ENCODE data around the gene IER3.
A peak's percentile ranks its signal among the peaks of the same experiment; 100 is the strongest.

IER3 gene

DNA sequence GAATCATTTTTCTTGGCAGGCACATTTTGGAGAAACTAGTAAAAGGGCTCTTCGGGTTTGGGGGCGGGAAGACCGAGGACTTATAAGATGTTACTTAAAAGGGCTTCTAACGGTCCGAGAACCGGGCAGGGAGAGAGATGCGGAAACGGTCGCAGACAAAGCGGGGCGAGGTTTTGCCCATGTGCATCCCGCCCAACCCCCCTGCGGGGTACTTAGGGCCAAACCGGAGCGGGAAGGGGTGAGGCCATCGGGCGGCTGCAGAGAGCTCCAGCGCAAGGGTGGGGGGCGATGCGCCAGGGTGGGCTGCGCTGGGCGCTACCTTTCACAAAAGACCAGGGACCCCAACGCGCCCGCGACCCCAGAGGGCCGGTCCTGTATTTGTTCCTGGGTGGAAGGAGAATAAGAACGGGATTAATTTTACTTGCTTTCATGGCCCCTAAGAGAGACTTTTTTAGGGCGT is 23.6 kb downstream of the IER3 start (continued):
- TF ChIP-seq CTCF (tag by site-specific recombination; IDR thresholded peaks at IDR 0.05), result no peak
- TF ChIP-seq RBAK (tag by site-specific recombination; IDR thresholded peaks at IDR 0.05), result no peak

DNA sequence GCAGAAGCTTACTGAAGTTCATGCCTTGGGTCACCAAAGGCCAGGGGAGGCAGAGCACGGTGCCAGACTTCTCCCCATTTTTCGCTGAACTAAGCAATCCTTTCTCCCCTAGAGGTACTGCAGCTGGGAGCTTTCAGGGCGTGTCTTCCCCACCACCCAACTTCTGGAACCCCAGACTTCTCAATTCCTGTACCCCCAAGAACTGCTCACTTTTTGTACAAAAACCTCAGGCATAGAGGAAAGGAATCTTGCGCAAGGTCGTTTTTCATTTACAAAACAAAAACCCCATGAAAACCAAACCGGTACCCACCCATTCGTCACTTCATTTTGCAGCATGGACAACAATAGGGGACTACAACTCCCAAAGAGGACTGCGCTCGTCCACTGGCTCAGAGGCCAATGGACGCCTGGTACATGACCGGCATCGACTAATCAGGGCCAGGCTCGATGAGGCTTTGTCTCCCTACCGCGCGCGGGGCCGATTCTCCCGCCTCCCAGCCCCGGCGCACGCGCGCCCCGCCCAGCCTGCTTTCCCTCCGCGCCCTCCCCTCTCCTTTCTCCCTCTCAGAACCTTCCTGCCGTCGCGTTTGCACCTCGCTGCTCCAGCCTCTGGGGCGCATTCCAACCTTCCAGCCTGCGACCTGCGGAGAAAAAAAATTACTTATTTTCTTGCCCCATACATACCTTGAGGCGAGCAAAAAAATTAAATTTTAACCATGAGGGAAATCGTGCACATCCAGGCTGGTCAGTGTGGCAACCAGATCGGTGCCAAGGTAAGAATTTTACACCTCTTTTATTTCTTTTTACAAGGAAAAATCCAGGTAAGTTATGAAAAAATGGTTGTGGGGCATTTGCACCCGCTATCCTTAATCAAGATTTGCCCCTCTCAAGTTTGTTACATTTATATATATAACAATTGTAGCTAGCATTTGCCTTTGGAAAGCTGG is 24.3 kb downstream of the IER3 start, which contains the start of gene TUBB:
Gene TUBB, plus strand, starts transcription at position 562 of the 947 bp plus-strand sequence. Its CDS starts 155 bp downstream, at position 717.
- Histone ChIP-seq H3K4me1 (ENCODE audit: control insufficient read depth, insufficient read depth, low read length) (peaks cover 6% of the 10 kb centered on the region), H3K4me3 (ENCODE audit: low read depth, low read length) (peak within 1 kb of the TSS; percentile 87), H3K27ac (ENCODE audit: extremely low read depth, low read depth, low read length) (peak within 1 kb of the TSS; percentile 93), H3K36me3 (ENCODE audit: control insufficient read depth in 2 of 2, insufficient read depth in 1 of 2, low read length in 2 of 2) (peaks cover 19 to 45% of the 10 kb centered on the region in 2 experiments), H3K9me3 (ENCODE audit: control insufficient read depth, insufficient read depth, low read depth, low read length) (no peaks in the 10 kb centered on the region)
- POLR2A ChIA-PET, result interaction anchor here (0.6 to 10.1 kb wide), 15 partner anchors 7 to 338 kb away, joined by 3 to 235 read pairs (median 7); partner anchors contain the start of genes FLOT1, GNL1, GTF2H4 and IER3
- CTCF ChIA-PET, result interaction anchor here (0.6 to 18.7 kb wide), 5 partner anchors 11 to 672 kb away, joined by 3 to 692 read pairs (median 4); partner anchors contain the start of gene DHX16
- no peak for TF ChIP-seq ZNF214 (tag by site-specific recombination; IDR thresholded peaks at IDR 0.05; ENCODE audit: borderline replicate concordance)
- TF ChIP-seq ZNF221 (tag by site-specific recombination; IDR thresholded peaks at IDR 0.05; ENCODE audit: borderline replicate concordance), result no peak
- no peak for TF ChIP-seq SCRT2 (tag by site-specific recombination; IDR thresholded peaks at IDR 0.05)
- TF ChIP-seq ZXDB (tag by site-specific recombination; IDR thresholded peaks at IDR 0.05), result no peak; the same call in 1 of the 2 replicates
- no peak for TF ChIP-seq ZNF768 (tag by site-specific recombination; IDR thresholded peaks at IDR 0.05)
- TF ChIP-seq ZNF514 (tag by site-specific recombination; IDR thresholded peaks at IDR 0.05), result no peak
- TF ChIP-seq ZNF600 (tag by site-specific recombination; IDR thresholded peaks at IDR 0.05), result peak; percentile 44; the same call in 1 of the 2 replicates
- TF ChIP-seq, protein P1, sequence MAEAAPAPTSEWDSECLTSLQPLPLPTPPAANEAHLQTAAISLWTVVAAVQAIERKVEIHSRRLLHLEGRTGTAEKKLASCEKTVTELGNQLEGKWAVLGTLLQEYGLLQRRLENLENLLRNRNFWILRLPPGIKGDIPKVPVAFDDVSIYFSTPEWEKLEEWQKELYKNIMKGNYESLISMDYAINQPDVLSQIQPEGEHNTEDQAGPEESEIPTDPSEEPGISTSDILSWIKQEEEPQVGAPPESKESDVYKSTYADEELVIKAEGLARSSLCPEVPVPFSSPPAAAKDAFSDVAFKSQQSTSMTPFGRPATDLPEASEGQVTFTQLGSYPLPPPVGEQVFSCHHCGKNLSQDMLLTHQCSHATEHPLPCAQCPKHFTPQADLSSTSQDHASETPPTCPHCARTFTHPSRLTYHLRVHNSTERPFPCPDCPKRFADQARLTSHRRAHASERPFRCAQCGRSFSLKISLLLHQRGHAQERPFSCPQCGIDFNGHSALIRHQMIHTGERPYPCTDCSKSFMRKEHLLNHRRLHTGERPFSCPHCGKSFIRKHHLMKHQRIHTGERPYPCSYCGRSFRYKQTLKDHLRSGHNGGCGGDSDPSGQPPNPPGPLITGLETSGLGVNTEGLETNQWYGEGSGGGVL (tag by site-specific recombination; IDR thresholded peaks at IDR 0.05), result peak; percentile 75; the same call in 1 of the 2 replicates
- peak; percentile 37 for TF ChIP-seq ZNF341 (tag by site-specific recombination; IDR thresholded peaks at IDR 0.05; ENCODE audit: low read depth)
- TF ChIP-seq ZNF488 (tag by site-specific recombination; IDR thresholded peaks at IDR 0.05), result no peak
- TF ChIP-seq ZBTB17 (tag by site-specific recombination; IDR thresholded peaks at IDR 0.05), result peak; percentile 98
- 0 out of 2 replicates have a peak, but pooled peaks have one; percentile 53 for TF ChIP-seq ZNF561 (tag by site-specific recombination; IDR thresholded peaks at IDR 0.05; ENCODE audit: borderline replicate concordance)
- TF ChIP-seq CTCF (tag by site-specific recombination; IDR thresholded peaks at IDR 0.05), result peak; percentile 37; the same call in 1 of the 2 replicates
- no peak for TF ChIP-seq EGR2 (tag by site-specific recombination; IDR thresholded peaks at IDR 0.05; ENCODE audit: low read depth)
- TF ChIP-seq KLF7 (tag by site-specific recombination; IDR thresholded peaks at IDR 0.05; ENCODE audit: borderline replicate concordance), result 0 out of 2 replicates have a peak, but pooled peaks have one; percentile 32
- TF ChIP-seq ZNF248 (tag by site-specific recombination; IDR thresholded peaks at IDR 0.05), result no peak
- TF ChIP-seq INSM2 (tag by site-specific recombination; IDR thresholded peaks at IDR 0.05), result 0 out of 2 replicates have a peak, but pooled peaks have one; percentile 28
- no peak for TF ChIP-seq ZNF354C (tag by site-specific recombination; IDR thresholded peaks at IDR 0.05; ENCODE audit: borderline replicate concordance, low read depth)
- TF ChIP-seq KLF9 (tag by site-specific recombination; IDR thresholded peaks at IDR 0.05; ENCODE audit: low read depth), result peak; percentile 79
- TF ChIP-seq GFI1B (tag by site-specific recombination; IDR thresholded peaks at IDR 0.05), result no peak
- peak; percentile 82 for TF ChIP-seq ZNF335 (tag by site-specific recombination; conservative IDR thresholded peaks at IDR 0.05)
- TF ChIP-seq MZF1 (tag by site-specific recombination; IDR thresholded peaks at IDR 0.05; ENCODE audit: borderline replicate concordance), result peak; percentile 20; the same call in 1 of the 2 replicates
- peak; percentile 96 for TF ChIP-seq ZNF366 (tag by site-specific recombination; conservative IDR thresholded peaks at IDR 0.05)
- TF ChIP-seq GLIS2 (tag by site-specific recombination; IDR thresholded peaks at IDR 0.05), result 0 out of 2 replicates have a peak, but pooled peaks have one; percentile 14
- no peak for TF ChIP-seq ZNF311 (tag by site-specific recombination; IDR thresholded peaks at IDR 0.05; ENCODE audit: borderline replicate concordance)
